GM23338 (cell line): ENCODE results near the gene AMFR. TPM values are rescaled to one million over a fixed set of nuclear protein-coding genes. Genes with fewer than 3 reads are reported as not detected.
"Not testable (repeated sequence)": the region's sequence is repeated elsewhere in the genome, so short reads cannot be mapped to it uniquely, and the experiment has no call there.

Source experiments
- ATAC-seq: fragments of 200-7000 bp; cut with Tn5 transposase; 3 replicates; pipeline ENCODE4 v1.9.1; 2020
- DNase-seq: peaks from one replicate; pipeline ENCODE4 v3.0.0-alpha.2; 2015; ENCODE audit warnings: low spot score
- H2AFZ ChIP-seq: fragments of 200-600 bp; sonication (generic); 2 replicates; pipeline ENCODE4 v1.8.0; 2016; ENCODE audit warnings: antibody characterized with exemption, mild to moderate bottlenecking, moderate library complexity
- H3F3A ChIP-seq: fragments of 200-600 bp; sonication (generic); replicated peaks from 2 replicates; pipeline ENCODE4 v1.8.0; 2017; ENCODE audit warnings: antibody characterized with exemption, mixed run types, low read depth
- H3K27ac ChIP-seq: fragments of 200-600 bp; sonication (generic); 2 replicates; pipeline ENCODE4 v1.6.1; 2016; ENCODE audit warnings: low read depth
- H3K27me3 ChIP-seq: fragments of 200-600 bp; sonication (generic); 2 replicates; pipeline ENCODE4 v1.8.0; 2016; ENCODE audit warnings: mild to moderate bottlenecking, mixed run types, moderate library complexity; ENCODE audit not compliant: insufficient read depth
- H3K36me3 ChIP-seq: fragments of 200-600 bp; sonication (generic); 2 replicates; pipeline ENCODE4 v1.8.0; 2016; ENCODE audit warnings: mild to moderate bottlenecking; ENCODE audit not compliant: insufficient read depth
- H3K4me1 ChIP-seq: fragments of 200-600 bp; sonication (generic); 2 replicates; pipeline ENCODE4 v1.8.0; 2016; ENCODE audit warnings: mild to moderate bottlenecking, moderate library complexity; ENCODE audit not compliant: insufficient read depth
- H3K4me2 ChIP-seq: fragments of 200-600 bp; sonication (generic); 2 replicates; pipeline ENCODE4 v1.7.1; 2017; ENCODE audit warnings: mixed run types
- H3K4me3 ChIP-seq: fragments of 200-600 bp; sonication (generic); 2 replicates; pipeline ENCODE4 v1.6.1; 2016; ENCODE audit warnings: mixed run types
- H3K79me2 ChIP-seq: fragments of 200-600 bp; sonication (generic); replicated peaks from 2 replicates; pipeline ENCODE4 v1.8.0; 2017; ENCODE audit warnings: mild to moderate bottlenecking; ENCODE audit not compliant: insufficient read depth
- H3K9me2 ChIP-seq: fragments of 200-600 bp; sonication (generic); 2 replicates; pipeline ENCODE4 v1.8.0; 2017; ENCODE audit not compliant: insufficient read depth
- H4K20me1 ChIP-seq: fragments of 200-600 bp; sonication (generic); replicated peaks from 2 replicates; pipeline ENCODE4 v1.8.0; 2017; ENCODE audit warnings: mild to moderate bottlenecking; ENCODE audit not compliant: insufficient read depth
- H3K27ac Mint-ChIP-seq: 2 replicates; pipeline ENCODE4 v1.8.0; 2020; ENCODE audit warnings: inconsistent platforms, mild to moderate bottlenecking, moderate library complexity, mixed read lengths
- H3K27me3 Mint-ChIP-seq: 3 replicates; pipeline ENCODE4 v1.8.0; 2022; ENCODE audit warnings: low read depth, mild to moderate bottlenecking, moderate library complexity, mixed read lengths, inconsistent platforms; ENCODE audit not compliant: insufficient read depth, poor library complexity
- H3K36me3 Mint-ChIP-seq: 3 replicates; pipeline ENCODE4 v1.8.0; 2021; ENCODE audit warnings: low read depth, mild to moderate bottlenecking, inconsistent platforms, moderate library complexity, mixed read lengths
- H3K4me1 Mint-ChIP-seq: 3 replicates; pipeline ENCODE4 v1.8.0; 2020; ENCODE audit warnings: mild to moderate bottlenecking, inconsistent platforms, mixed read lengths
- H3K4me3 Mint-ChIP-seq: 3 replicates; pipeline ENCODE4 v1.8.0; 2021; ENCODE audit warnings: moderate library complexity, mild to moderate bottlenecking, inconsistent platforms, mixed read lengths
- H3K9me3 Mint-ChIP-seq: 3 replicates; pipeline ENCODE4 v1.8.0; 2020; ENCODE audit warnings: moderate library complexity, mild to moderate bottlenecking, inconsistent platforms, mixed read lengths
- CTCF ChIP-seq, 2 experiments: fragments of 200-600 bp in 1 of 2; sonication (generic) in 1 of 2; conservative IDR thresholded peaks; 2 replicates each; pipeline versions ENCODE4 v1.5.1 to v1.6.1; 2016 to 2017; ENCODE audit warnings: antibody characterized with exemption in 2 of 2, low read depth in 2 of 2, mild to moderate bottlenecking in 2 of 2, moderate library complexity in 1 of 2
- EZH2phosphoT487 ChIP-seq: fragments of 200-600 bp; sonication (generic); IDR thresholded peaks from one replicate; pipeline ENCODE4 v1.8.1; 2018; ENCODE audit warnings: antibody characterized with exemption; ENCODE audit not compliant: unreplicated experiment
- JUNB ChIP-seq: IDR thresholded peaks from one replicate; pipeline ENCODE4 v1.6.1; 2016; ENCODE audit warnings: antibody characterized with exemption; ENCODE audit not compliant: unreplicated experiment
- STAT1 ChIP-seq: IDR thresholded peaks from one replicate; pipeline ENCODE4 v1.6.1; 2016; ENCODE audit warnings: antibody characterized with exemption; ENCODE audit not compliant: unreplicated experiment
- ZNF331 ChIP-seq: fragments of 250-450 bp; sonication (Bioruptor Pico); IDR thresholded peaks from 2 replicates; pipeline ENCODE4 v1.5.0; 2020; ENCODE audit warnings: low read depth, mild to moderate bottlenecking, moderate library complexity
- ZNF462 ChIP-seq: fragments of 250-450 bp; sonication (Bioruptor Pico); IDR thresholded peaks from 2 replicates; pipeline ENCODE4 v1.5.0; 2020; ENCODE audit warnings: mild to moderate bottlenecking, moderate library complexity
- polyA plus RNA-seq: library from polyadenylated mRNA; unstranded; fragments of >200 nt; fragmentation: Nextera tagmentation; extraction: Ambion mirVana; gene quantifications from 2 replicates; pipeline ENCODE4 v1.2.1, GENCODE V29; 2016
- total RNA-seq: library from RNA; depleted of rRNA; stranded (reverse); fragments of >200 nt; shearing (Covaris generic); gene quantifications from 2 replicates; pipeline ENCODE4 v1.2.3, GENCODE V29; 2014
- TF ChIP-seq, protein P1 (sequence below): IDR thresholded peaks from 2 replicates; pipeline ENCODE4 v1.6.1; 2016; ENCODE audit warnings: antibody characterized with exemption
- TF ChIP-seq, protein P2 (sequence below): IDR thresholded peaks from one replicate; pipeline ENCODE4 v1.6.1; 2018; ENCODE audit warnings: antibody characterized with exemption; ENCODE audit not compliant: unreplicated experiment

AMFR gene
- total and polyA plus RNA-seq, 2 experiments from 2014 or later = 9.0 to 41.1 TPM

GRCh38 chr16:56382459-56382858 is 42.9 kb downstream of the AMFR start:
- no peaks in the 10 kb centered on the region for H3K4me1 ChIP-seq
- Mint-ChIP-seq H3K27me3 (no peaks in the 10 kb centered on the region), H3K4me3 (no peak overlapping the region), H3K36me3 (peaks cover 72% of the 10 kb centered on the region), H3K27ac (no peak overlapping the region), H3K4me1 (no peaks in the 10 kb centered on the region), H3K9me3 (peaks cover 33% of the 10 kb centered on the region)
- H3K79me2 ChIP-seq = no peaks in the 10 kb centered on the region
- no peak overlapping the region for H3K27ac ChIP-seq
- no peak overlapping the region for H3K4me2 ChIP-seq
- no peak overlapping the region for H3K4me3 ChIP-seq
- H3K27me3 ChIP-seq = no peaks in the 10 kb centered on the region
- H3K36me3 ChIP-seq = peaks cover 17% of the 10 kb centered on the region
- TF ChIP-seq ZNF331 (CRISPR knock-in tag) (no peak), EZH2phosphoT487 (no peak), CTCF (conservative IDR thresholded peaks at IDR 0.05; ENCODE audit: low read depth in 2 of 2) (no peak), ZNF462 (CRISPR knock-in tag) (no peak), STAT1 (no peak), JUNB (no peak)
- TF ChIP-seq, protein P1, sequence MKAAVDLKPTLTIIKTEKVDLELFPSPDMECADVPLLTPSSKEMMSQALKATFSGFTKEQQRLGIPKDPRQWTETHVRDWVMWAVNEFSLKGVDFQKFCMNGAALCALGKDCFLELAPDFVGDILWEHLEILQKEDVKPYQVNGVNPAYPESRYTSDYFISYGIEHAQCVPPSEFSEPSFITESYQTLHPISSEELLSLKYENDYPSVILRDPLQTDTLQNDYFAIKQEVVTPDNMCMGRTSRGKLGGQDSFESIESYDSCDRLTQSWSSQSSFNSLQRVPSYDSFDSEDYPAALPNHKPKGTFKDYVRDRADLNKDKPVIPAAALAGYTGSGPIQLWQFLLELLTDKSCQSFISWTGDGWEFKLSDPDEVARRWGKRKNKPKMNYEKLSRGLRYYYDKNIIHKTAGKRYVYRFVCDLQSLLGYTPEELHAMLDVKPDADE = no peak
- TF ChIP-seq, protein P2, sequence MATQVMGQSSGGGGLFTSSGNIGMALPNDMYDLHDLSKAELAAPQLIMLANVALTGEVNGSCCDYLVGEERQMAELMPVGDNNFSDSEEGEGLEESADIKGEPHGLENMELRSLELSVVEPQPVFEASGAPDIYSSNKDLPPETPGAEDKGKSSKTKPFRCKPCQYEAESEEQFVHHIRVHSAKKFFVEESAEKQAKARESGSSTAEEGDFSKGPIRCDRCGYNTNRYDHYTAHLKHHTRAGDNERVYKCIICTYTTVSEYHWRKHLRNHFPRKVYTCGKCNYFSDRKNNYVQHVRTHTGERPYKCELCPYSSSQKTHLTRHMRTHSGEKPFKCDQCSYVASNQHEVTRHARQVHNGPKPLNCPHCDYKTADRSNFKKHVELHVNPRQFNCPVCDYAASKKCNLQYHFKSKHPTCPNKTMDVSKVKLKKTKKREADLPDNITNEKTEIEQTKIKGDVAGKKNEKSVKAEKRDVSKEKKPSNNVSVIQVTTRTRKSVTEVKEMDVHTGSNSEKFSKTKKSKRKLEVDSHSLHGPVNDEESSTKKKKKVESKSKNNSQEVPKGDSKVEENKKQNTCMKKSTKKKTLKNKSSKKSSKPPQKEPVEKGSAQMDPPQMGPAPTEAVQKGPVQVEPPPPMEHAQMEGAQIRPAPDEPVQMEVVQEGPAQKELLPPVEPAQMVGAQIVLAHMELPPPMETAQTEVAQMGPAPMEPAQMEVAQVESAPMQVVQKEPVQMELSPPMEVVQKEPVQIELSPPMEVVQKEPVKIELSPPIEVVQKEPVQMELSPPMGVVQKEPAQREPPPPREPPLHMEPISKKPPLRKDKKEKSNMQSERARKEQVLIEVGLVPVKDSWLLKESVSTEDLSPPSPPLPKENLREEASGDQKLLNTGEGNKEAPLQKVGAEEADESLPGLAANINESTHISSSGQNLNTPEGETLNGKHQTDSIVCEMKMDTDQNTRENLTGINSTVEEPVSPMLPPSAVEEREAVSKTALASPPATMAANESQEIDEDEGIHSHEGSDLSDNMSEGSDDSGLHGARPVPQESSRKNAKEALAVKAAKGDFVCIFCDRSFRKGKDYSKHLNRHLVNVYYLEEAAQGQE = no peak
- ATAC-seq (no peak), DNase-seq (no peak)
- no peak overlapping the region for H2AFZ ChIP-seq
- H4K20me1 ChIP-seq = no peaks in the 10 kb centered on the region
- 0 out of 2 replicates have a peak, but pooled peaks cover 3% of the 10 kb centered on the region for H3K9me2 ChIP-seq
- no peaks in the 10 kb centered on the region for H3F3A ChIP-seq

DNA sequence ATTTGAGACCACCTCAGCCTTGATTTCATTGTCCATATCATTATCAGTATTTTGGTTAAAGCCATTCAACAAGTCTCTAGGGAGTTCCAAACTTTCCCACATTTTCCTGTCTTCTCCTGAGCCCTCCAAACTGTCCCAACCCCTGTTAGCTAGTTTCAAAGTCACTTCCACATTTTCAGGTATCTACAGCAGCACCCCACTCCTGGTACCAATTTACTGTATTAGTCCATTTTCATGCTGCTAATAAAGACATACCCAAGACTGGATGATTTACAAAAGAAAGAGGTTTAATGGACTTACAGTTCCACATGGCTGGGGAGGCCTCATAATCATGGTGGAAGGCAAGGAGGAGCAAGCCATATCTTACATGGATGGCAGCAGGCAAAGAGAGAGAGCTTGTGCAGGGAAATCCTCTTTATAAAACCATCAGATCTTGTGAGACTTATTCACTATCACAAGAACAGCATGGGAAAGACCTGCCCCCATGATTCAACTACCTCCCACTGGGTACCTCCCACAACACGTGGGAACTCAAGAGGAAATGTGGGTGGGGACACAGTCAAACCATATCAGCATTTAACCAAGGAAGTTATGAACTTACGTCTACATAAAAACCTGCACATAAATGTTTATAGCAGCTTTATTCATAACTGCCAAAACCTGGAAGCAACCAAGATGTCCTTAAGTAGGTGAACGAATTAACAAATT is 44.4 kb downstream of the AMFR start:
- H3K79me2 ChIP-seq, H4K20me1 ChIP-seq, DNase-seq, H3K9me2 ChIP-seq, H3K4me1 ChIP-seq, H3K27me3 Mint-ChIP-seq, H3K27me3 ChIP-seq, H3K4me1 Mint-ChIP-seq, H3F3A ChIP-seq, H3K4me3 ChIP-seq, H3K4me2 ChIP-seq, H3K27ac Mint-ChIP-seq, H3K27ac ChIP-seq, H2AFZ ChIP-seq, ATAC-seq, H3K4me3 Mint-ChIP-seq: not testable (repeated sequence)
- H3K36me3 ChIP-seq = peaks cover 17% of the 10 kb centered on the region
- Mint-ChIP-seq H3K9me3 (peaks cover 33% of the 10 kb centered on the region), H3K36me3 (peaks cover 72% of the 10 kb centered on the region)
